AG09319 (cell line): ENCODE data around the gene ZKSCAN4.

Experiments
- DNase-seq: peaks from one replicate; pipeline ENCODE4 v3.0.0-alpha.2; 2010; ENCODE audit warnings: low read depth; ENCODE audit errors: extremely low read depth
- CTCF ChIP-seq: IDR thresholded peaks from 2 replicates; pipeline ENCODE4 v1.5.1; 2011; ENCODE audit warnings: low read depth, mild to moderate bottlenecking, inconsistent platforms, low read length, moderate library complexity

The ZKSCAN4 gene

GRCh38 chr6:28264834-28265401 lies 12.8 kb upstream of the ZKSCAN4 start:
- TF ChIP-seq CTCF, result no peak
- DNase-seq, result no peak

- TF ChIP-seq CTCF, result no peak
- no peak for DNase-seq
Observed at GRCh38 chr6:28263922-28264321, 11.9 kb upstream of the ZKSCAN4 start.

GRCh38 chr6:28258877-28259777 lies 7.1 kb upstream of the ZKSCAN4 start, which contains the start of gene NKAPL:
TSS of gene NKAPL (plus strand) at chr6:28259297. CDS start at chr6:28259372, 75 bp downstream.
- DNase-seq, result no peak
- TF ChIP-seq CTCF, result no peak

- no peak for TF ChIP-seq CTCF
- no peak for DNase-seq
Observed at GRCh38 chr6:28257042-28257441, 5.0 kb upstream of the ZKSCAN4 start.

GRCh38 chr6:28254121-28254519 lies 2.1 kb upstream of the ZKSCAN4 start:
- TF ChIP-seq CTCF, result no peak
- DNase-seq, result no peak

- DNase-seq, result no peak
- TF ChIP-seq CTCF, result no peak
Observed at GRCh38 chr6:28251661-28252008, 434 bp downstream of the ZKSCAN4 start.

- no peak for TF ChIP-seq CTCF
- DNase-seq, result no peak
Observed at GRCh38 chr6:28250747-28251146, 1.3 kb downstream of the ZKSCAN4 start.
